Activated CD4-positive, alpha-beta T cell treated with anti-CD3 and anti-CD28 coated beads for 1 hour (primary cell): ENCODE results near the gene MSRB3.
"Not testable (repeated sequence)": the region's sequence is repeated elsewhere in the genome, so short reads cannot be mapped to it uniquely, and the experiment has no call there.

Source experiments
- DNase-seq: peaks from one replicate; pipeline ENCODE4 v3.0.0-alpha.2; 2020

The MSRB3 gene

DNA sequence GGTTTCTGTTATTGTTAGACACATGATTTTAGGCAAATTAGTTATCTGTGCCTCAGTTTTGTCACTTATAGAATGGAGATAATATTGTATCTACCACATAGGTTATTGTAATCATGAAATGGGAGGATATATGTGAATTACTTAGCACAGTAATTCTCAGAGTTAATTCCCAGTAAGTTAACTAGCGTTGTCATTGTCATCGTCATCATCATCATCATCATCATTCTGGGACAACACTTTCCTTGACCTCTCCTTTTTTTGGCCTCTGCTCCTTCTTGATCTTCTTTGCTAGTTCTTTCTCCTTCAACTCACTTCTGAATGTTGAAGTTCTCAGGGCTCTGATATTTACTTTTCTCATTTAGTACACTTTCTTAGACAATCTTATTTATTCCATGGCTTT lies 13.8 kb downstream of the MSRB3 start:
- DNase-seq = no peak

DNA sequence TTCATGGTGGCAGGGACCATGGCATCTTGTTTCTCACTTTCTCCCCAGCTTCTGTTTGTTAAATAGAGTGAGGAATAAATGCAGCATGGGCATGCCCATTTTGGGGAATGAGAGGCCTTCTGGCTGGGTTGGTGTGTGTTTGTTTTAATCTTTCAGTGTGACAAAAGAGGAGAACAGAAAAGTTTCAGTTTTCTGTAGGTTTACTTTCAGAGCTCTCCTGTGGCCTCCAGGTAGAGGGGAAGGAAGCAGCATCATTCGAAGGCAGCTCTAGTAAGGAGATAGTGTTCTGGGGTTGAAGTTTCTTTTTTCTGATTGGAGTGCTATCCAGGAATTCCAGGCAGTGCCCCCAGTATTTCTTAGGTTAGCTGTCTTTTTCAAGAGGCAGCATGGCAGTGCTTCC lies 15.3 kb downstream of the MSRB3 start:
- no peak for DNase-seq

DNA sequence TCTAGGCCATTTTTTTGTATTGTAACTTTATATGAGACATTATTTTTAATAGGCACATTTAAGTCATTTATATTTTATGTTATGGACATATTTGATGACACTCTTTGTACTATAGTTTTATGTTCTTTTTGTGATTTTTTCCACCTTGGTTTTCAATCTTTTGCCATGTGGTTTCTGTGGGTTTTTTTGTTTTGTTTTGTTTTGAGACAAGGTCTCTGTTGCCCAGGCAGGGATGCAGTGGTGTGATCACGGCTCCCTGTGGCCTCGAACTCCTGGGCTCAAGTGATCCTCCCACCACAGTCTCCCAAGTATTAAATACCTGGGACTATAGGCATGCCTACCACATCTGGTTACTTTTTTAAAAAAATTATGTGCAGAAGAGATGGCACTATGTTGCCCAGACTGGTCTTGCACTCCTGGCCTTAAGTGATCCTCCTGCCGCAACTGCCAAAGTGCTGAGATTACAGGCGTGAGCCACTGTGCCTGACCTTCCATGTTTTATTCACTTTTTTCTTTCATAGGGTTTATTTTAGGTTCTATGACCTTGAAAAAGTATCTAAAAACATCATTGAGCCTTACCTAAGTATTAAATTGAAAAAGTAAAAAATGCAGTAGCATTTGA lies 16.3 kb downstream of the MSRB3 start:
- no peak for DNase-seq

DNA sequence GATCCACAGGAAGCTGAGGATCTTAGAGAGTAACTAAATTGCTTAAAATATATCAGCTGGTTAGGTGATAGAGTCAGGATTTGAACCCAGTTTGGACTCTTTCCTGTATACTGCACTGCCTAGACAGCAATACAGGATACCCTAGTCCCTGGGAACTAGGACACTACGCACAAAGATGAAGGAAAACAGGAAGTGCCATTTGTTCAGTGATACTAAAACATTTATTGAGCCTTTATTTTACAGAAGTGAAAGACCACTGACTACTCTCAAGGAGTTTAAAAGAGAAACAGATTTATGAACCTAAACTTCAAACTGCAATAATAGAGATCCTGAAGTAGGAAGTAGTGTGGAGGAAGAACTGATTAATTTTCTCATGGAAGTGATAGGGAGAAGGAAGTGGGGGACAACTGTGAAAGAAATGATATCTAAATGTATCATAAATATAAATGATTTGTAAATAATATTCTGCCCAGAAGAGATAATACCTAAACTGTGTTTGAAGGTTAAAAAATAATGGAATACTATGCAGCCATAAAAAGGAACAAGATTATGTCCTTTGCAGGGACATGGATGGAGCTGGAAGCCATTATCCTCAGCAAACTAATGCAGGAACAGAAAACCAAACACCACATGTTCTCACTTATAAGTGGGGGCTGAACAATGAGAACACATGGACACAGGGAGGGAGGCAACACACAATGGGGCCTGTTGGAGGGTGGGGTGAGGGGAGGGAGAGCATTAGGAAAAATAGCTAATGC lies 18.2 kb downstream of the MSRB3 start:
- no peak for DNase-seq

DNA sequence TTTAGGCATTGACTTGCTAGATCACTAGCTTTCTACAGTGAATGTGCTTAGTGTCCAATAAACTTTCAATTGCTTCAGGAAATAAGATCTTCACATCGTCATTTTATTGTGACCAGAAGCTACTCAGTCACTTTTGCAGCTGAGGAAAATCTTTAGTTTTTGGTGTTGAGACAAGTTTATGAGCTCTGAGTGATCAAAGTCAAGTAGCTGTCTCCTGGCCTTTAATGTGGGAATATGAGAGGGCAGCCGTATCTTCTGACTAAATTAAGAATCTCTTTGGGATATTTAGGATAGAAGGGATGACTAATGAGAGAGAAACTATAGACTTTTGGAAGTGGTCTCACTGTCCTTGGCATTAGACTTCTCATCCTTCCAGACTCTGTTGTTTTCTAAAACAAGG lies 21.6 kb downstream of the MSRB3 start:
- DNase-seq = no peak

DNA sequence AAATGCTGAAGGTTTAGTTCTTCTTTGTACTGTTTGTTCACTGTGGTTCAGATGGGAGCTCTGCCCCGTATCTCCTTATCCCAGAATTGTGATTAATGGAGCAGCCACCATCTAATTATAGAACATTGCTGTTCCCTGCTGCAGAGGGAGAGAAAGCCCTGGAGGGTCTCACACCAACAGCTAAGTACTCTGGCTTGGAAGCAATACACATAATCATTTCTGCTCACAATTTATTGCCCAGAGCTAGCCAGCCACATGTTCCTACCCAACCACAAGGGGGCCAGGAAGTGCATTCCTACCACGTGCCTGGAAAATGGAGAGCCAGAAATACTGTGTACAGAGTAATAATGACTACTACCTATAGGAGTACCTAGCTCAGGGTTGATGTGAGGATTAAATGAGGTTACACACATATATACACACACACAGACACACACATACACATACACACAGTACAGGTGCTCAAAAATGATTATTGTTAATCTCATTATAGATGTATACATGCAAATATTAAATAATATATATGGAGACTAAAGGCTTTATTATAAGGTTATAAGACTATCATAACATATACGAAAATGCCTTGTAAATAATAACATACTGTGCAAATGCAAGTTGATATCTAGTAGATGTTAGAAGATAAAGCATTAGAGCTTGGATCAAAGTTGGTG lies 22.3 kb downstream of the MSRB3 start:
- no peak for DNase-seq

DNA sequence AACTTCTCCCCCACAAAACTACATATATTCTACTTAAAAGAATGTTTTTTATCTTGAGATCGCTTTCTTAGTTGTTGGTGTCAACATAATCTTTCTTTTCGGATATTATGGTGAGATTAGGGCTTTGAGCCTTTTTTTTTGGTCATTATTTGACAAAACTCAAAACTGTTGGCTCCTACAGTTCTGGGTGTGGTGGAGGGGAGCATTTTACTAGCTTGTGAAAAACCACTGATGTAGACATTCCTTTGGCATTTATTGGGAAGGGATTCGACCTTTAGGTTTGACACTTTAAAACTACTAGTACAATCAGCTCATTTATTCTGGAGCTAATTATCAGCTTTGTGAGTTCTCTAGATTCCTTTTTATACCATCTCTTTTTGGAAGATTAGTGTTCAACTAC lies 24.4 kb downstream of the MSRB3 start:
- no peak for DNase-seq

DNA sequence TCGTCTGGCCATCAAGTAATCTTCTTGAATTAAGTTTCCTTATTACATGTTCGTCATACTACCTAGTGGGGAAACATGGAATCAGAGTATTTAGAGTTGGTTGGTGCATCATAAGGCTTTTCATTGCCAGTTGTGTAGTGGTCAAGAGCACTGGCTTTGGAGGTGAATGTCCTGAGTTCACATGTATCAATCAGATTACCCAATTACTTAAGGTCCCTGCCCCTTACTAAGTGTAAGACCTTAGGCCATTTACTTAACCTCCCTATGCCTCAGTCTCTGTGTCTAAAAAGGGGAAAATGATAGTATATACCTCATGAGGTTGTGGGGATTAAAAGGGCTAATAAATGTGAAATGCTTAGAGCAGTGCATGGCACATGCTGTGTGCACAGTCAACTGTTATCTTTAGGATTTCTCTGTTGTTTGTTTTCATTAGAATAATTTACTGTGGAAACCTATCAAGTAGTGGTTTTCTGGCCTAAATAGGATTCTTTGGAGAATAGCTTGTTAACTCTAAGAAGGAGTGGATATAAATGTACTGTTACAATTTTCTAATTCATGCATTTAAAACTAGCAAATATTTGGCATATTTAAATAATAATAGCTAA lies 27.0 kb downstream of the MSRB3 start:
- DNase-seq = no peak

DNA sequence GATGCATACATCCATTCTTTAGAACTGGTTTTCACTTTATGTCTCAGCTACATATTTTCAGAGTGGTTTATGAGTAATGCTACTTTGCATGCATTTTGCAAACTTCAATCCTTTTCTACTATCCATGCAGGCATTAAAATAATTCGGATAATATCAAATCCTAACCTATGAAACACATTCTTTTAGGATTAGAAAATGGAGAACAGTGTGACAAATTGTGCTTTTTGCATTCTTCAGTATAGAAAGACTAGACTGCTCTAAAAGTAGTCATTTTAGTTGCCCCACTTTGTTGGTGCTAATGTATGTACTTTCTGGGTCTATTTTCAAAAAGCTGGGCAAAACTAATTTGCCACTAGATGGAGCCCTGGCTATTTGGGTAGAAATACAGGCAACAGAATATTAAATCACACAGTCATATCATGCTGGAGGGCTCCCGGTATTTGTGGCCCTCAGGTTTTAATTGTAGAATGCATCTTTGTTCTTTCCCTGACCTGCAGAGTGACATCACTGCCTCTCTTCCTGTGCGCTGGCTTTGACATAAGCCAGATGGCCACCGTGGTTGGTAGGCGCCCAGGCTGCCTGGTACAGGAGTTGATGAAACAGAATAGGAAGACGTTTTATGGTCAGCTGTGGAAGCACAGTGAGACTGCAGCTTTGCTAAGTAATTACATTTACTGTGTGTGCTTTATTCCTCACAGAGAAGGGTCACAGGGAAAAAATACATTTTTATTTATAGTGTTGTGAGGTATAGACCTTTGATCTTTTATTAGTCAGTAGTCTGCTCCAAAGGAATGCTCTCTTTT lies 28.1 kb downstream of the MSRB3 start:
- DNase-seq = no peak

DNA sequence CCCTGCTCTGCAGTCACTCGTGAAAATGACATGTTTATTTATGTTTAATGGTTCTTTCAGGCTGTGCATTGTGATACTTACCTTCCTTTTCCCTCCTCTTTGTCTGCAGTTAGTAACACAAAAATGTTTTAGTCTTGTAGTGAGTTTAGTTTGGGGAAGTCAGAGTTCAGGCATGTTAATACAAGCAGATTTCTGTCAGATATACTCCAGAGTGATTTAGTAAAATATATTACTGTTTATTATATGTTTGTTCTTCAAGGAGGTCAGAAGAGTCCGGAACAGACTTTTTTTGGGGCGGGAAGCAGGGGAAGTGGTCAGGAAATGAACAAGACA lies 28.7 kb downstream of the MSRB3 start:
- no peak for DNase-seq

DNA sequence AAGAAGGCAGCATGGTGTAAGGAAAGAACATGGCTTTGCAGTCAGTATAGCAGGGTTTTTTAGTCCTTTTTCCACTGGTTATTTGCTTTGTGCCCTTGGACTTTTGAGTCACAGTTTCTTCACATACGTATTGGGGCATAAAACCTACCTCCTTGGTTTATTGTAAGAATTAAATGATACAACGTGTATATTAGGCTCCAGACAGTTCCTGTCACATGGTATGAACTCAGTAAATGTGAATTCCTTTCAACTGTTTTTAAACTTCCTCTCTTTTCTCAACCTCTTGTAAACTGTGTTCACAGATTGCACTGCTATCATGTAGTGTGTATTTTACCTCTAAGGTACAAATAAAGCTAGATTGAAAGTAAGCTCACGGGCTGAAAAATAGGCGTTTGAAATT lies 29.5 kb downstream of the MSRB3 start:
- no peak for DNase-seq

DNA sequence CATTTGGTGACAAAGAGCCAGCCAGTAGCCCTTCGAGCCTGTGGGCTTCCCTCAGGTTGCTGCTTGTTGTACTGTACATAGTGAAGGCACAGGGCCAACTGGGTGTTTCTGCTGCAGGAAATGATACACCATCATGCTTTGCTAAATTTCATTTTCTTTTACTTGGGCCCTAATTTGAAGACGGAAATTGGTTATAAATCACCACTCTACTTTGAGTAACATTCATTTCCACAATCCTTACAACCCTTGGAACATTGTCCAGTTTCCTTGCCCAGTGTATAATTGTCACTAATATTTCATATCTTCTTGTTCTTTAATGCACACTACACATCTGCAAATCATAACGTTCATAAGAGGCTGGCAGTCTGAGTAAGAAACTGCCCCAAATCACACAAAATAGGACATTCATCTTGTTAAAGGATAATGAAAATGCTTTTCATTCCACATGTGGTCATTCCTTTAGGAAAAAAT lies 30.2 kb downstream of the MSRB3 start:
- no peak for DNase-seq

DNA sequence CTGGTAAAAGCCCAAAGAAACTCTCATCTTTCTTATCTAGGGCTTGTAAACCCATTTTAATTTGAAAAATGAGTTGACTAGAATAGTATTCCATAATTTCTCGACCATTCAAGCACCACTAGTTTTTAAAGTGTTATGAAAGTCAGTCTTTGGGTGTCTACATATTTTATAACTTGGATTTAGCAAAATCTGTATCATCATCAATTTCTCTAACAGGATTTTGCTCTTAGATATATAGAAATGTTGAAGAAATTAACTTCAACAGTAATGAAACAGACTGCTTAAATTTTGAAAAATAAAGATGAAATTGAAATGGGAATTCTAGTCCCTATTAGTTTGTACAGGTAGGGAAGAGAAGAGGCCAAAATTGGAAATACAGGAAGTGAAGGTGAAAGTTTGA lies 32.8 kb downstream of the MSRB3 start:
- no peak for DNase-seq

DNA sequence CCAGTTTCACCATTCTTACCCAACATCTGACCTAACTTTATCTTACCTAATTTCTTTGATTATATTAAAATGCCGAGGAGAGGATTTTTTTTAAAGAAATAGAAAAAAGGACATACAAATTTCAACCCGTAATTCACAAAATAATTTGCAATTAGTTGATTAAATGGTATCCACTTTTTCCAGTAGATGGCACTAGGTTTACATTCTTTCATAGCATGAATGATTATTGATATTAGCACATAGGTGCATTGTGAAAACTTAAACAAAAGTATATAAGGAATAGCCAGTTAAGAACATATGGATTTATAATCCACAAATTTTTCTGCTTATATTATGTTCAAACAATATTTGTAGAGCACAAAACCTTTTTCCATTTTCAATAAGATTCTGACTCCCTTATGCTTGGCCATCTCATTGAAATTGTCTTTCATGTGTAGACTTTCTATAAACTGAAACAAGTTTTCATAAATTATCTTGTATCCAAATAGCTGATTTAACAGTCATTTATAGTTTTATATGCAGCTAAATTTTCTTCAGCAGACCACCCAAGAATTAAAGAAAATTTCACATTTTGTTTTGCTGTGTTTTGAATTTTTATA lies 35.3 kb downstream of the MSRB3 start:
- DNase-seq = no peak

DNA sequence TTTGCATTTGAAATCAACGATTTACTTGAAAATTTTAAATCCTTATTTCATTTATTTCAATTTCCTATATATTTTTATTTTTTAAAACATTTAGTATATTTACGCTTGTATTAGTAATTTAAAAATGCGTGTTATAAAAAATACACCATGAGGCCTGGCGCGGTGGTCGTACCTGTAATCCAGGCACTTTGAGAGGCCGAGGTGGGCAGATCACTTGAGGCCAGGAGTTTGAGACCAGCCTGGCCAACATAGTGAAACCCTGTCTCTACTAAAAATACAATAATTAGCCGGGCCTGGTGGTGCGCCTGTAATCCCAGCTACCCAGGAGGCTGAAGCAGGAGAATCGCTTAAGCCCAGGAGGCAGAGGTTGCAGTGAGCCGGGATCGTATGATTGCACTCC lies 36.8 kb downstream of the MSRB3 start:
- DNase-seq = not testable (repeated sequence)

DNA sequence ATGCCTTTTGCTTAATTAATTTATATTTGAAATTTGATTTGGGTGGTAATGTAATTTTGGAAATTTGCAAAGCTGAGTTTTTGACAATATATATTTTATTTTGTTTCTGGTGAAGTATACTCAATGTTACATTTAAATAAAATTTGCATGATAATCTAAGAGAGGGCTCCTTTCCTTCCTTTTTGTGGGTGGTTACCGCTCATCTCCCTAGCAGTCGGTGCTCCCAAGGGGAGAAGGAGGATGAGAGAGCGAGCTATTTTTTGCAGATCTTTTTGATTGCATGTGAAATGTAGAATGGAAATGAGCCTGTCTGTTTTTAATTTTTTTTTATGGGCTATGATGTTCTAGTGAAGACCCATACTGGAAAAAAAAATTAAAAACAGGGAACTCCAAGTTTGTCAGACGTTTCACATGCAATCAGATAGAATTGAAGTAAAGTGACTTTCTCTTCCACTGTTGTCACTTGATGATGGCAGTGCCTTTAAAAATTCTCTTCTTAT lies 39.8 kb downstream of the MSRB3 start:
- no peak for DNase-seq

DNA sequence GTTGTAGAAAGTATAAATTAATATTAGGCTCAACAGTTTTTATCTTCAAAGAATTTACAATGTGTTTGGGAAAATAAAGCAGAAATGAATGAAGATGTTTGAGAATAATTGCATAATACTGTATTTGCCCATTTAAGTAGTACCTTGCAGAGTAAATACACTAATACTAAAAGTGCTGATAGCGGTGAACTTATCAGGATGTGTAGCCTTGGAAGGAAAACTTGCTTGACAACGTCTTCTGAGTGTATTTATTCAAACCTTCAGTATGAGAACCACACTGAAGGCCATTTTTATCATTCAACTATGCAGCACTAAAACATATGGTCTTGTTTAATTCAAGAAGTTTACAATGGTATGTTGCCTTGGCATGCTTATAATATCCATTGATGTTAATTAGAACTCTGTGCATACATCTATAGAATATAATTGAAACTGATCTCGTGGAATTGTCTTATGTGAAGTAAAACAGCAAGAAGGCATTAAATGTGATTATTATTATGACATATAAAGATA lies 41.3 kb downstream of the MSRB3 start:
- DNase-seq = no peak

DNA sequence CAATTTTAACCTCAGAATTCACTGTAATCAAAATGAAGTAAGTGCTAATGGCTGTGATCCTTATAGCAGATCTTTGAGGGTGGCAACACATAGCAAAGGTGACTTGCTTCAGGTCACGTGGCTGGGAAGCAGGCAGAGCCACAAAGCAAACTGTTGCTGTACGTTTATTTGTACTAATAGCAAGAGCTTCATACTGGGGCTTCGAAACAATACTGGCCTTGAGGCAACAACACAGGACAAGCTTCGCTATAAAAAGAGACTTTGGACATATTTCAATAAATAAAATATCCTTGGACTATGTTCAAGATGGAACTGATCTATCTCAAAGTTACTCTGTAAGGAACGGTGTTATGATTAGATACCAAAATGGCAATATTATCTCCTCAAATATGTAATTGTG lies 44.6 kb downstream of the MSRB3 start:
- no peak for DNase-seq

DNA sequence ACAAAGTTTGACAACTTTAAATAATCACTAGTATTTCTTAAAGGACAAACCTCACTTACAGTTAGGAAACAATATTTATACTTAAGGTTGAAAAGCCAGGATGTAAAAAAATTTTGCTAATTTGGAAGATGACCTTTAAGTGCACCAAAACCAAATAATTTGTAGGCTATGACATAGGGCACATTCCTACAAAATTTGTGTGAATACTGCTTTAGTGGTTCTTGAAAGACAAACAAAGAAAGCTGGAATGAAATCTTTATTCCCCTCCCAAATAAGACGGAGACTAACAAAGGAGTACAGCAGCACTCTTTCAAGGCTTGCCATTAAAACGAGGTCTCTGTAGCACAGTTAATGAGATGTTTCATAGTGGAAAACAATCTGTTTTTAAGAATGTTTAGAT lies 45.6 kb downstream of the MSRB3 start:
- DNase-seq = no peak

DNA sequence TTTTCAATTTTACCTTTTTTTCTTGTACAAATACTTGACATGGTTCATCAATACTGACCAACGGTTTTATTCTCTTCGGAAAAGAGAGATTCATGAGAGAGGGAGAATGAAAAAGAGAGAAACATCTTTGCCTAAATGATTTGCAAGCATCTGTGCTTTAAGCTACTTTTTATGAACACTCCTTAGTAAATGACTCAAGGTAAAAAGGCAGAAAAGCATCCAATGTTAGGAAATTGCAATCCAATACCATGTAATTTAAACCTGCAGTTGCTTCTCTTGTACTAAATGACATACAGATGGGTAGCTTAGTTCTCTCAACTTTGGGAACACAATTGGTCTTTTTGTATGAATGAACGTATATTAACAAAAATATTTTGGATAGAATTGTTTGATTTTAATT lies 46.1 kb downstream of the MSRB3 start:
- no peak for DNase-seq

DNA sequence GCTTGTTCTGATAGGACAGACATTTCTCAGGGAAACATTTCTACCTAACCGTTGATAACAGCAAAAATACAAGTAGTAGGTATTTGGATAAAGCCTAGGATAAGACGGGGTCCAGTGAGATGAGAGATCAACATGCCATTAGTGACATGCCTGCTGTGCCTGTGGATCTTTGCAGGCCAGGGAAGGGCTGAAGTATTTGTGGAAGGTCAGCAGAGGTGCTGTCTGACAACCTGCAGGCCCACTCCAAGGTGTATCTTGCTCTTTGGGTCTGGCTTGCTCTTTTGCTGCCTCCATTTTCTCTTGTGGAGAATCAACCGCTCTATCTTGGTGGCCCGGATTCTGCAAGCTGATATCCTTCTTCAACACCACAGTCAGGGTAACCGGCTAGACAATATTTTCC lies 46.7 kb downstream of the MSRB3 start:
- DNase-seq = no peak

DNA sequence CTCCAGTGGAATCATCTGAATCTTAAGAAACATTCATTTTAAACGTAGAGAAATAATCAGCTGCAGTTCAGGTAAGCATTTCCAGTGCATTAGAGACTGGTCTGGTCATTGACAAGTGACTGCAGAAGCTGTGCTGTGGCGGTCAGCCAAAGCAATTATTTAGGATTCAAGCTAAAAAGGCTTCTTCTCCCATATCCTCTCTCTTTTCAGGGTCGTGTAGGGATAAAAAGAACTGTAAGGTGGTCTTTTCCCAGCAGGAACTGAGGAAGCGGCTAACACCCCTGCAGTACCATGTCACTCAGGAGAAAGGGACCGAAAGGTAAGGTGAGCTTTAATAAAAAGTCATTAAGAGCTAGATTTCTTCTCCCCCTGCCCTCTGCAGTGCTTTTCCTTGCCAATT lies 48.1 kb downstream of the MSRB3 start:
- DNase-seq = no peak
